Pancreas (tissue), 10 donors: ENCODE data around the gene MEIS1. TPM values are rescaled to one million over a fixed set of nuclear protein-coding genes. Genes with fewer than 3 reads are reported as not detected.

Experiments
- ATAC-seq, 4 donors: fragments of 200-7000 bp; cut with Tn5 transposase; one replicate each; pipeline versions ENCODE4 v1.8.0 to v1.9.1; 2020; ENCODE audit warnings: mild to moderate bottlenecking in 4 of 4, moderate library complexity in 4 of 4
- DNase-seq, 6 donors: peaks; one replicate each; pipeline ENCODE4 v3.0.0-alpha.2; 2020
- FAIRE-seq: peaks from 2 replicates; lab custom pipeline; 2012; peaks lifted over from hg19 to GRCh38; lab: Jason Lieb, UNC
- H3K27ac ChIP-seq, 4 donors: fragments of 200-600 bp; sonication (generic); 1 replicate in 3 of 4; 2 replicates in 1 of 4; pipeline versions ENCODE4 v1.5.0 to v1.8.0; 2020
- H3K27me3 ChIP-seq, 4 donors: fragments of 200-600 bp; one replicate each; pipeline ENCODE4 v1.8.0; 2021
- H3K36me3 ChIP-seq, 3 donors: fragments of 200-600 bp; sonication (generic) in 1 of 3; one replicate each; pipeline versions ENCODE4 v1.5.0 to v1.8.0; 2020 to 2021
- H3K4me1 ChIP-seq, 3 donors: fragments of 200-600 bp; one replicate each; pipeline ENCODE4 v1.8.0; 2021
- H3K4me3 ChIP-seq, 4 donors: fragments of 200-600 bp; sonication (generic) in 2 of 4; one replicate each; pipeline versions ENCODE4 v1.5.0 to v1.8.0; 2020 to 2021
- H3K9me3 ChIP-seq, 4 donors: fragments of 200-600 bp; one replicate each; pipeline ENCODE4 v1.8.0; 2021
- WGBS, 2 donors: extraction: QIAGEN DNeasy Blood & Tissue Kit; methylation state at CpG; one replicate each; pipeline ENCODE4 v1.1.7; 2013; 5-methylcytosine and 5-hydroxymethylcytosine counted together
- intact Hi-C, 3 donors: fragments of 100-400 bp; cut with DNase I; formaldehyde crosslinking; loops; one replicate each; pipeline versions ENCODE4 v1.11.1 to v1.14.2; 2022
- polyA plus RNA-seq, 2 donors: library from polyadenylated mRNA; stranded (reverse); fragments of 200-250 nt; gene quantifications; one replicate each; pipeline ENCODE4 v1.2.3, GENCODE V29; 2013
- total RNA-seq, 6 donors: library from RNA; stranded (reverse); fragmentation: NEBNext Ultra II Directional in 4 of 6; extraction: Animal tissue kit (Norgen Biotek cat#: 25700) in 4 of 6; gene quantifications; one replicate each; pipeline versions ENCODE4 v1.2.1 to v1.2.4, GENCODE V29; 2021 to 2023
- TF ChIP-seq, protein P1 (sequence below), 4 donors: fragments of 200-600 bp; sonication (generic) in 3 of 4; IDR thresholded peaks; one replicate each; pipeline versions ENCODE4 v1.5.0 to v1.8.0; 2021; ENCODE audit warnings: antibody characterized with exemption in 4 of 4
- donor health status: healthy with polysubstance abuse.
- donor health status: DM: no; HTN: no; CAD: no; lungs with moderate emphysema.
- donor health status: DM: no; HTN: no; CAD: no.
- donor health status: control.
- donor health status: control.
- donor health status: Bipolar disorder and iron deficiency.
- donor health status: DM: yes; HTN: yes; CAD: no.
- donor health status: DM: no; HTN: no; CAD: no.
- donor health status: DM: no; HTN: no; CAD: no.
- donor health status: DM: yes; HTN: yes; CAD: no.

MEIS1 gene
- total and polyA plus RNA-seq, 8 donors = 41.3 to 129 (median 58.4) TPM

DNA sequence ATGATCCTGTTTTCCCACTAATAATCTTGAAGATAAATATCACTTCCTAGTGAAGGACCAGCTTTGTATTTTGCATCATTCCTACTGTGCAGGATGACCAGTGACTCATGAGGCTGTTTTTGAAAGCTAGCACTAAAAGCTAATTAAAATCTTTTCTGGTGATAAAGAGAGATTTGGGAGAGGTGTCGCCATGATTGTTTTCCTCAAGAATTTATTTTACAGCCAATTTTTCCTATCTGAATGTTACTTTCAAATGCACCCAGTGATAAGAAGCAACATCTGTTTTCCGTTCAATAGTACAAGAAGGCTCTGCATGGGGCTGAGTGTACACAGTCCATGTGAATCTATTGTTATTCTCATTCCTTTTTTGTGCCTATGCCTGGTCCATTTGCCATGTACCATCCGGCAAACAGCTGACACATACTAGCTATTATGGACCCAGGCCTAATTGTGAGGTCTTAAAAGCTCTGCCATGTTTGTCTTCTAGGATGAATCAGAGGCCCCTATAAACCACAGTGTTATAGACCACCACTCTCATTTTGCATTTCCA is 28.4 kb downstream of the MEIS1 start:
- FAIRE-seq (no peak), DNase-seq (no peak), ATAC-seq (peak in 1 of 4 donors; percentile 3)
- Histone ChIP-seq H3K9me3 (no peaks in the 10 kb centered on the region), H3K36me3 (peaks cover 0 to 10% (median 1%) of the 10 kb centered on the region in 3 donors), H3K4me1 (peaks cover 28 to 65% (median 52%) of the 10 kb centered on the region in 3 donors), H3K27me3 (no peaks in the 10 kb centered on the region), H3K27ac (no peak overlapping the region), H3K4me3 (no peak overlapping the region)
- intact Hi-C loops = no loop called here
- TF ChIP-seq, protein P1, sequence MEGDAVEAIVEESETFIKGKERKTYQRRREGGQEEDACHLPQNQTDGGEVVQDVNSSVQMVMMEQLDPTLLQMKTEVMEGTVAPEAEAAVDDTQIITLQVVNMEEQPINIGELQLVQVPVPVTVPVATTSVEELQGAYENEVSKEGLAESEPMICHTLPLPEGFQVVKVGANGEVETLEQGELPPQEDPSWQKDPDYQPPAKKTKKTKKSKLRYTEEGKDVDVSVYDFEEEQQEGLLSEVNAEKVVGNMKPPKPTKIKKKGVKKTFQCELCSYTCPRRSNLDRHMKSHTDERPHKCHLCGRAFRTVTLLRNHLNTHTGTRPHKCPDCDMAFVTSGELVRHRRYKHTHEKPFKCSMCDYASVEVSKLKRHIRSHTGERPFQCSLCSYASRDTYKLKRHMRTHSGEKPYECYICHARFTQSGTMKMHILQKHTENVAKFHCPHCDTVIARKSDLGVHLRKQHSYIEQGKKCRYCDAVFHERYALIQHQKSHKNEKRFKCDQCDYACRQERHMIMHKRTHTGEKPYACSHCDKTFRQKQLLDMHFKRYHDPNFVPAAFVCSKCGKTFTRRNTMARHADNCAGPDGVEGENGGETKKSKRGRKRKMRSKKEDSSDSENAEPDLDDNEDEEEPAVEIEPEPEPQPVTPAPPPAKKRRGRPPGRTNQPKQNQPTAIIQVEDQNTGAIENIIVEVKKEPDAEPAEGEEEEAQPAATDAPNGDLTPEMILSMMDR (IDR thresholded peaks at IDR 0.05) = no peak
- WGBS, 2 donors = 28 to 29% methylated on average over 3 of the region's 3 CpGs

DNA sequence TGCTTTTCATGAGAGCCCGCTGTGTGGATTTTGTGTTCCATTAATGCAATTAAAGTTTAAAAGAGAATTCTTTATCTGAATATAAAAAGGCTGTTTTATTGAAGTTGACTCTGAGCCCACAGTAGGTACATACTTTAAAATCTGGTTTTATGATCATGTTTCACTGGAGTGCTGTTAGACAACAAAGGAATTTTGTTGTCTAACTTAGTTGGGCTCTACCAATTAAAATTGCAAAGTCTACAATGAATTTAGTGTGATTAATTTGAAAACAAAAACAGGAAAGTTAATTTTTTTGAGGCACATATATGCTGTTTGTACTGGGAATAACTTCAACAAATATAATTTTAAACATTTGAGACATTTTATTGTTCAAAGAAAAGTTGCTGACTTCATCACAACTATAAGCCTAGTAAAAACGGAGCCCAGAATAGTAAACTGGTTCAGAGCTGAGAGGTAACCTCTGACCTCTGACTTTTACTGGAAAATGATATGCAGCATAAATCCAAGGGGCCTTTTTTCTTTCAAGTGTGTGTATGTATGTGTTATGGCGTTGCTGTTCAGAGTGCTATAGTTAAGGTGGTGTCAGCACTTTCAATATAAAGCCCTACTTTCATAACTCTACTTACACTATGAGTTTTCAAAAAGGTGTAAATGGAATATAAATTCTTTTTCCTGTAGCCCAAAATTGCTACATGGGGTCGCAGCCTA is 30.2 kb downstream of the MEIS1 start:
- Histone ChIP-seq H3K9me3 (no peaks in the 10 kb centered on the region), H3K4me3 (no peak overlapping the region), H3K36me3 (peaks cover 0 to 10% (median 0%) of the 10 kb centered on the region in 3 donors), H3K4me1 (peaks cover 44 to 83% (median 69%) of the 10 kb centered on the region in 3 donors), H3K27me3 (no peaks in the 10 kb centered on the region), H3K27ac (no peak overlapping the region)
- TF ChIP-seq, protein P1 (IDR thresholded peaks at IDR 0.05) = no peak
- intact Hi-C loops = no loop called here
- FAIRE-seq (no peak), DNase-seq (no peak), ATAC-seq (no peak)
- 51 to 59% methylated on average over 4 of the region's 4 CpGs for WGBS, 2 donors

DNA sequence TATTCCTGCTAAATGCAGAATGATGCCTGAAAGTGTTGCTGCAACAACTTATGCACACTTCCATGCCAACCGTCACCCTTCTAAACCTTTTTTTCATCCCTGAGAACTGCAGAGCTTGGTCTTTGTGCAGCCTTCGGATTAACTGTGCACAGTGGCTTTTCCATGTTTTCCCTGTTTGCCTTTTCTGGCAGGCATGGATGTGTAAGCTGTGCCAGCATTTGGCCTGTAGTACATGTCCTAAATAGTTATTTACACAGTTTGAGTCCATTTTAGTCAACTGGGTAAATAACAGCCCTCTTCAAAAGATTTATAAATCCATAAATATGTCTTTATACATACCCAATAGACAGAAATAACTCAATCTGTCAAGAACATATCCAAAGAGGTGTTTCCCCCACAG is 31.5 kb downstream of the MEIS1 start:
- no peaks in the 10 kb centered on the region for H3K9me3 ChIP-seq
- TF ChIP-seq, protein P1 (IDR thresholded peaks at IDR 0.05) = no peak
- peaks cover 57 to 94% (median 76%) of the 10 kb centered on the region in 3 donors for H3K4me1 ChIP-seq
- H3K36me3 ChIP-seq = peaks cover 0 to 10% (median 0%) of the 10 kb centered on the region in 3 donors
- H3K4me3 ChIP-seq = no peak overlapping the region
- intact Hi-C loops = no loop called here
- no peaks in the 10 kb centered on the region for H3K27me3 ChIP-seq
- FAIRE-seq = no peak
- no peak for DNase-seq
- ATAC-seq = peak in 2 of 4 donors; percentile 47 to 58
- 32 to 34% methylated on average over 2 of the region's 2 CpGs for WGBS, 2 donors
- H3K27ac ChIP-seq = peak overlapping the region in 1 of 4 donors; percentile 12

DNA sequence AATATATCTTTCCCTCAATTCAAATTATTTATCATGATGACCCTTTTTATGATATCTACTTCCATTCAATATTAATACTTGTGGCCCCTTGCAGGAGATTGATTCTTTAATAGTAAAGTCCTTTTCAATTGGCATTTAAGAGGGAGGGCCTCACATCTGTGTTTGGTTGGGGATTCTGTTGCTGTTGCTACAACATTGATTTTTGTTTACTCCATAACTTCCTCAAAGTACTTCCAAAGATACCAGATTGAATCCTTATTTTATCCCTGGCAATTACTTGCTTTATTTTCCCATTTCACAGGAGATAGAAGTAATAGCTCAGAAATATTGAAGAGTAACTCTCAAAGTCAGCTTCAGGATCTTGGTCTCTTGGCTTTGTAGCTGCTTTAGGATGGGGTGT is 32.8 kb downstream of the MEIS1 start:
- H3K27me3 ChIP-seq = no peaks in the 10 kb centered on the region
- intact Hi-C loops = no loop called here
- H3K4me3 ChIP-seq = no peak overlapping the region
- TF ChIP-seq, protein P1 (IDR thresholded peaks at IDR 0.05) = no peak
- FAIRE-seq (no peak), ATAC-seq (no peak), DNase-seq (no peak)
- H3K36me3 ChIP-seq = peaks cover 0 to 10% (median 5%) of the 10 kb centered on the region in 3 donors
- H3K9me3 ChIP-seq = no peaks in the 10 kb centered on the region
- peak overlapping the region in 3 of 4 donors; percentile 10 to 60 (median 52) for H3K27ac ChIP-seq
- H3K4me1 ChIP-seq = peaks cover 67 to 93% (median 67%) of the 10 kb centered on the region in 3 donors
